Retinal pigment epithelial cell (primary cell): ENCODE data around the gene MRC2.
A peak's percentile ranks its signal among the peaks of the same experiment; 100 is the strongest.

Experiments
- DNase-seq: peaks from one replicate; pipeline ENCODE4 v3.0.0-alpha.2; 2010; ENCODE audit warnings: low read depth
- H3K4me3 ChIP-seq: 2 replicates; pipeline ENCODE4 v1.5.1; 2011; ENCODE audit warnings: mild to moderate bottlenecking, low read length, control low read depth, moderate library complexity
- CTCF ChIP-seq: conservative IDR thresholded peaks from 2 replicates; pipeline ENCODE4 v1.5.1; 2011; ENCODE audit warnings: low read depth, low read length, control low read depth, inconsistent platforms

The MRC2 gene

GRCh38 chr17:62653002-62653825 lies 25.7 kb downstream of the MRC2 start:
- DNase-seq = no peak
- H3K4me3 ChIP-seq = peak overlapping the region; percentile 58
- no peak for TF ChIP-seq CTCF

- no peak for TF ChIP-seq CTCF
- no peak overlapping the region for H3K4me3 ChIP-seq
- no peak for DNase-seq
These were observed 26.6 kb downstream of the MRC2 start for GRCh38 chr17:62653826-62654761.

GRCh38 chr17:62655656-62656055 lies 28.2 kb downstream of the MRC2 start:
- H3K4me3 ChIP-seq = no peak overlapping the region
- no peak for DNase-seq
- TF ChIP-seq CTCF = no peak

GRCh38 chr17:62656446-62656845 lies 29.0 kb downstream of the MRC2 start:
- TF ChIP-seq CTCF = no peak
- H3K4me3 ChIP-seq = no peak overlapping the region
- no peak for DNase-seq

GRCh38 chr17:62657145-62657665 lies 29.7 kb downstream of the MRC2 start:
- H3K4me3 ChIP-seq = no peak overlapping the region
- no peak for TF ChIP-seq CTCF
- DNase-seq = no peak

- no peak overlapping the region for H3K4me3 ChIP-seq
- no peak for TF ChIP-seq CTCF
- no peak for DNase-seq
These were observed 30.2 kb downstream of the MRC2 start for GRCh38 chr17:62657690-62658089.
